Stomach (tissue), 4 donors: ENCODE measurements around the gene HS6ST2.

Experiments
- CTCF ChIP-seq, 7 experiments: fragments of 450-650 bp in 4 of 7; fragments of 200-600 bp in 3 of 7; sonication (generic) in 3 of 7; IDR thresholded peaks; one replicate each; pipeline ENCODE4 v1.5.1; 2016 to 2019; ENCODE audit warnings: antibody characterized with exemption in 7 of 7, control low read depth in 2 of 7, mild to moderate bottlenecking in 1 of 7
- EP300 ChIP-seq: sonication (generic); formaldehyde crosslinking; IDR thresholded peaks from one replicate; pipeline ENCODE4 v1.6.1; 2017; ENCODE audit warnings: antibody characterized with exemption
- POLR2A ChIP-seq, 4 donors: fragments of 450-650 bp; IDR thresholded peaks; one replicate each; pipeline ENCODE4 v1.6.1; 2016; ENCODE audit warnings: antibody characterized with exemption in 4 of 4, control low read depth in 2 of 4, mild to moderate bottlenecking in 1 of 4, moderate library complexity in 1 of 4
- POLR2AphosphoS5 ChIP-seq, 3 donors: sonication (generic); formaldehyde crosslinking; IDR thresholded peaks; one replicate each; pipeline ENCODE4 v1.6.1; 2016; ENCODE audit warnings: antibody characterized with exemption in 3 of 3

GRCh38 chrX:132740316-132741123 lies 217.9 kb downstream of the HS6ST2 start:
- TF ChIP-seq CTCF (IDR thresholded peaks at IDR 0.05) = peak in 3 of 7 experiments; percentile 19 to 32 (median 32)
- no peak for TF ChIP-seq EP300
- TF ChIP-seq POLR2A (IDR thresholded peaks at IDR 0.05) = no peak
- no peak for TF ChIP-seq POLR2AphosphoS5 (IDR thresholded peaks at IDR 0.05)
